Jurkat, Clone E6-1 (cell line): ENCODE measurements around the gene DNAJA3.
A peak's percentile ranks its signal among the peaks of the same experiment; 100 is the strongest.

ENCODE experiments used
- DNase-seq: peaks from one replicate; pipeline ENCODE4 v3.0.0-alpha.2; 2011; ENCODE audit warnings: low read depth, low spot score
- H3K4me3 ChIP-seq: 2 replicates; pipeline ENCODE4 v1.5.1; 2011; ENCODE audit warnings: mild to moderate bottlenecking, low read length, control low read depth, moderate library complexity

The DNAJA3 gene

DNA sequence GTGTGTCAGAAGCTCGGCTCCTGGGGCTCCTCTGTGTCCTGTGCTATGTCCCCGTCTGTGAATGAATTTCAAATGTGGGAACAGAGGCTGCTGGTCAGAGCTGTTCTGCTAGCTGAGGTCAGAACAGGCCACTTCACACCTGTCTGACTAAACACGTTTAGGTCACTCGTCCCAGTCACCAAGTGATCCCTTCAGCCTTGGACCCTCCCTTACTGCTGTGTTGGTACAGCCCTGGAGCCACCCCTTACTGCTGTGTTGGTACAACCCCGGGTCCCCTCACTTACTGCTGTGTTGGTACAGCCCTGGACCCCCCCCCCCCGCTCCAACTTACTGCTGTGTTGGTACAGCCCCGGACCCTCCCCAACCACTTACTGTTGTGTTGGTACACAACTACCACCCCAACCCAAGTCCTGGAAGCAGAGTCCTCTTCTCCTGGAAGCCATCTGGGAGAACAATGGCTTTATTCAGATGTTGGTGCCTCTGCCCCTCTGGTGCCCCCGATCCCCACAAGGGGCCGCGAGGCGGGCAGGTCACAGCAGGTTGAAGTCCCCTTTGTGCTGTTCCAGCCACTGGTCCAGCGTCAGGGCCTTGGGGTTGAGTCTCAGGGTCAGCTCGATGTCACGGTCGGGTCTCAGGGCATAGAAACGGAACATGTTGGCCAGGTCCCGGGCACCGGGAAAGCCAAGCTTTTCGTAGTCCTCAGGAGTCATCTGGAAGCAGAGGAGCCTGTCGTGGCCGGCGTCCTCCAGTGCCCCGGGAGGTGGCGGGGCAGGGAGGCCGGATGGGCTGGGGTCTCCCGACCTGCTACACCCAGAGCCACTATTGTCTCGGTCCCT is 35.8 kb downstream of the DNAJA3 start:
- H3K4me3 ChIP-seq, result no peak overlapping the region
- no peak for DNase-seq

DNA sequence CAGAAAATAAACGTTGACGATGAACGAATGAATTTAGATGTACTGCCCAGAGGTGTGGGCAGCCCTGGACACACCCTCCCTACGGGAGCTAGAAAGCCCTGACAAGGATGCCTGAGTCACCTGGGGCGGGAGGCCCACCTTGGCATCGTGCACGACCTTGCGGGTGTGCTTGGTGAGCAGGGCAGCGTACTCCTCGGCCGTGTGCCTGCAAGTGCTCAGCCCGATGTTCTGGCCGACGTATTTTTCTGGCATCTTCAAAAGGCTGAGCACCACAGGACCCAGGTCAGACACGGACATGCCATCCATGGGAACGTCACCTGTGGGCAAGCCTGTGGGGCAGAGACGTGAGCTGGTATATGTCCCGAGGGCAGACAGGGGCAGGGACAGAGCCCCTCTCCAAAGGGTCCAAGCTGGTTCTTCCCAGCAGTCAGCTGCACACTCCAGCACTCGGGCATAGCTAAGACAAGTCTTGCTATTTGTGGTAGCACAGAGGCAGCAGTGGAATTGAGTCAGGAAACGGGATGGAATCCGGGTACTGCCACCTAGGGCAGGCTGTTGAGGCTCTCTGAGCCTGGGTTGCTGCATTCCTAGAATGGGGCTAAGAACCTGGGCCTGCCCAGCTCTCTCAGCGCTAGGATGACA is 38.0 kb downstream of the DNAJA3 start:
- no peak for DNase-seq
- H3K4me3 ChIP-seq, result no peak overlapping the region

DNA sequence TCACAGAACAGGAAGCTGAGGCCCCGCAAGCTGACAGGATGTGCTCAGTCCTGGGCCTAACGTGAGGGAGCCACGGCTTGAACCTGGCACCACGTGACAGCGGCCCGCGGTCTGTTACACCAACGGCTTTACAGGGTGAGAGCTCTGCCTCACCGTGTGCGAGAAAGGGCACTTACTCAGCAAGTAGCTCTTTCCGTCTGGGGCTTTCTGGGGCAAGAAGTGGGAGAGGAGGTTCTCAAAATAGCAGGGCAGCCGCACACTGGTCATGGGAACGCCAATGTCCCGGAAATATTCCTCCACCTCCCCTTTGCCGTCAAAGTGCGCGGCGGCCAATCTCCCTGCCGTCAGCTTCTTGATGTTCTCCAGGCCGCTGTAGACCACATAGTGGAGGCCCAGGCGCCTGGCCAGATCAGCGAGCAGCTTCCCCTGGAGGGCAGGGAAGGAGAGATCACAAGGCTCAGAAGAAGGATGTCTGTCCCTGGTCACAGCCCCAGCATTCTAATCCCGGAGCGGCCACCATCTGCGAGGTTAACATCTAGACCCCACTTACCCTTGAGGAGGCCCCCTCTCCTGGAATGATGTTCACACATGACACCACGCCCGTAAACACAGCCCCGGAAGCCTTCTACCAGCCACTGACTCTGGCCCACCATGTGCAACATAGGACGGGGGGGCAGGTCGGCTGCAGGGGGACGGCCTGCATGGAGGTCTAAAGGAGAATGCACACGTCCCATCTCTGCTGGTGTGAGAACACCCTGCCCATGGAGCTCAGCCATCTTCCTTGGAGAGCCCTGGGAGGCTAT is 40.5 kb downstream of the DNAJA3 start:
- DNase-seq, result peak; percentile 95
- peak overlapping the region; percentile 41 for H3K4me3 ChIP-seq

DNA sequence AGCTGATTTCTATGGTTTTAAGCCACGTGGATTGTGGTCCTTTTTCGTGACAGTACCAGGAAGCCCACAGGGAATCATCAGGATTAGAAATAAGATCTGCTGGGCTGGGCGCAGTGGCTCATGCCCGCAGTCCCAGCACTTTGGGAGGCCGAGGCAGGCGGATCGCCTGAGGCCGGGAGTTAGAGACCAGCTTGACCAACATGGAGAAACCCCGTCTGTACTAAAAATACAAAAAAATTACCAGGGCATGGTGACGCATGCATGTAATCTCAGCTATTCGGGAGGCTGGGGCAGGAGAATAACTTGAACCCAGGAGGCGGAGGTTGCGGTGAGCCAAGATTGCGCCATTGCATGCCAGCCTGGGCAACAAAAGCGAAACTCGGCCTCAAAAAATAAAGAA is 42.2 kb downstream of the DNAJA3 start:
- H3K4me3 ChIP-seq, result no peak overlapping the region
- DNase-seq, result no peak

DNA sequence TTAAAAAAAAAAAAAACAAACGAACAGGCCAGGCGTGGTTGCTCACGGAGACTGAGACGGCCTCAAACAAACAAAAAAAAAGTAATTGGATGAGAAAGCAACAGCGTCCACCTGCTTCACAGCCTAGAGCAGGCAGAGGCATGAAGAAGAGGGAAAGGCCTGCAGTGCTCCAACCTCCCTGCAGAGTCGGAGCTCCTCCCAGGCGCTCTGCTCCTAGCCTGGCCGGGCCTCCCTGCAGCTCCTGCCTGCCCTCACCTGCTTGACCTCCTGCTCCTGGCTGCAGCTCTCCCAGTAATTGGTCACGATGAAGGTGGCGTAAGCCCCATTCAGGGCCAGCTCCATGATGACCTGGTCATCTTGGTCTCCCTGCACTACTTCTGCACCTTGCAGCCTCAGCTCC is 43.3 kb downstream of the DNAJA3 start:
- DNase-seq, result no peak
- H3K4me3 ChIP-seq, result no peak overlapping the region

DNA sequence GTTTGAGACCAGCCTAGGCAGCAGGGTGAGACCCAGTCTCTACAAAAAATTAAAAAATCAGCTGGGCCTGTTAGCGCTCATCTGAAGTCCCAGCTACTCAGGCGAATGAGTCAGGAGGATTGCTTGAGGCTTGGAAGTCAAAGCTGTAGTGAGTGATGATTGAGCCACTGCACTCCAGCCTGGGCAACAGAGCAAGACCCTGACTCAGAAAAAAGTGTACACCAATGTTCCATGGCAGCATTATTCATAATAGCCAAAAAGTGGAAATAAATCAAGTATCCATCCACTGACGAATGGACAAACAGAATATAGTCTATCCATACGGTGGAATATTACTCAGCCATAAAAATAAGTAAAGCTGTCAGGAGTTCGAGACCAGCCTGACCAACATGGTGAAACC is 46.2 kb downstream of the DNAJA3 start:
- no peak overlapping the region for H3K4me3 ChIP-seq
- DNase-seq, result no peak

DNA sequence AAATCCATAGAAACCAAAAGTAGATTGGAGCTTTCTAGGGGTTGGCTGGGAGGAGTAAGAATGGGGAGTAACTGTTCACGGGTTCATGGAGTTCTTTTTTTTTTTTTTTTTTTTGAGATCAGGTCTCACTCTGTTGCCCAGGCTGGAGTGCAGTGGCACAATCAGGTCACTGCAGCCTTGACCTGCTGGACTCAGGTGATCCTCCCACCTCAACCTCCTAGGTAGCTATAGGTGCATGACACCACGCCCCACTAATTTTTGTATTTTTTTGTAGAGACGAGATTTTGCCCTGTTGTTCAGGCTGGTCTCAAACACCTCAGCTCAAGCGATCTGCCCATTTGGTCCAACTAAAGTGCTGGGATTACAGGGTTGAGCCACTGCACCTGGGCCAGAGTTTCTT is 47.2 kb downstream of the DNAJA3 start:
- DNase-seq, result no peak
- peak overlapping the region; percentile 89 for H3K4me3 ChIP-seq

DNA sequence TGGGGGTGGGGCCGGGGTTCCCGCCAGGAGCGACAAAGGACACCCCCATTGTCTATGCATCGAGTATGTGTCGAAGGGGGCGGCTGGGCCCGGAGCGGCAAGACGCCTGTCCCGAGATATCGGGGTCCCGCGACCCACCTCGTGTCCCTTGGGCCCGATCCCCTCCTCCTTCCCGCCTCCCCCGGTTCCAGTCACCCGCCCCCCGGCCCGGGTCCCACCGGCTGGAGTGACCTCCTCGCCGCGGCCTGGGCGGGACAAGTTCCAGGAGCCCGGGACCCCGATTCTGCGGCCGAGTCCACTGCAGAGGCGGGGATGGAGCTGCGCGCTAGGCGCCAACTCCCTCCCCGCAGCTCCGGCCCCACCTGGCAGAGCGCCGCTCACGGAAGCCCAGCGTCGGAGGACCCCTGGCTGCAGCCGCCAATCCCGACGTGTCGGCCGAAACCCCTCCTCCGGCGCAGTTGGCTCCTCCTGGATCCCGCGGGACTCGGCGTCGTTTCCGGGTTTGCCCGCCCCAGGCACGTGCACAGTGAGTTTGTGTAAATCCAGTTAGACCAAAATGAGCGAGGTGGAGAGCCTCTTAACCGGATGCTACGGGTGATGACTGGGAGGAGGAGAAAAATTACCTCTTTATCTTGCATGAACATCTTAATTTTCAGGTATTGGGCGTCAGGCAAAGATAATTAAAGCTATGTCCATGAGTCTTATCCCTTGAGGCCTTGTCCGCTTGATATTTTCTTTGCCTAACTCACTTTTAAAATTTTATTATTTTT is 48.7 kb downstream of the DNAJA3 start, which contains the start of gene NMRAL1:
NMRAL1 (minus strand) TSS at position 434 of the 770 bp plus-strand sequence. CDS start 493 bp downstream, outside the sequence.
- peak within 1 kb of the TSS; percentile 89 for H3K4me3 ChIP-seq
- peak; percentile 96 for DNase-seq

DNA sequence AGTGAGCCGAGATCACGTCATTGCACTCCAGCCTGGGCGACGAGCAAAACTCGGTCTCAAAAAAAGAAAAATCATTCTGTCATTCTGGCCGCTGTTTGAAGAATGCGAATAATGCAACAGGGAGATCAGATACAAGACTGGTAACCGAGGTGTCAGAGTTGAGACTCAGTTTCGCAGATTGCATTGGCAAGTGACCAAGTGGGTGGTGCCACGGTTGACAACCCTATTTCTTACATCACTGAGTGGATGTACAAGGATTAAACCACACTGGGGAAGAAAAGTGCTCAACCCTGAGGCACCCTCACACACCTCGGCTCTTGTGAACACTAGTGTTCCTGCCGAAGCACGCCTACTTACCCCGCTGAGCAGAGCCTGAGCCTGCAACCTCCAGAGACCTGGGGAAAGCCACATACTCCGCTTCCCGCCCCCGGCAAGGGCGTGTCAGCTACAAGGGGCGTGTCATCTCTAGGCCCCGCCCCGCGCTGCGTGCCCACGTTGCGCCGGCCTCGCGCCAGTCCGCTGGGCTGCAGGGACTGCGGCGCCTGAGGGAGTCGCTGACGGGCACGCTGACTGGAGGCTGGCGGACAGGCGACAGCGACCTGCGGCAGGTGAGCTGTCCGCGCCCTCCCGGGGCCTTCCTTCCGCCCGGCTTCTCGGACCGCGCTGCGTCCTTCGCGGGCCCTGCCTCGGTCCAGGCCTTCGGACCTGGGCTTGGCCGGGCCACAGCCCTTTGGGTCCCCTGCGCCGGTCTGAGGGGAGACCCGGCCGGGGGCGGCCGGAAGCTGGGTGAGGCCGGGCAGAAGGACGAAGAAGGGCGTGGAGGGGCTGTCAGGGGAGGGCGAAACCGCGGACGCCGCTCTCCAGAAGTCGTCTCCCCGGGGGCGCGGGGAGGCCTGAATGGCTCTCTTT is 50.5 kb downstream of the DNAJA3 start, which contains the start of gene HMOX2:
HMOX2 (plus strand) TSS at position 519 of the 909 bp plus-strand sequence. CDS start 29,127 bp downstream, outside the sequence.
- peak; percentile 91 for DNase-seq
- H3K4me3 ChIP-seq, result peak within 1 kb of the TSS; percentile 89

DNA sequence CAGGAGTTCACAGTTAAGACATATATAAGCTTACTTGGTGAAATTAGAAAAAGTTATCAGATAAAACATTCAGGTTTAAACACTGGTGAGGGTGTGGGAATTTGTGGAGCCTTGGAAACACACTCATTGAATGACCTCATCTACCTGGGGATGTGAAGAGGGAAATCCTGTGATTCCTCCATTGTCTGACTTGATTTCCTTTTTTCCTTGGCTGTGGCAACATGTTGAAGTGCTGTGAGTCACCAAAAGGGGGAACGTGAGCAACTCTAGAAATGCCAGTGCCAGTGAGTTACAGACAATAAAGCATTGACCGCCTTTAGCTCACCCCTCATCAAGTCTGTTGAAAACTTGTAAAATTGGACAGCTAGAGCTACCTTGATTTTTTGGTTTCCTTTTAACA is 52.3 kb downstream of the DNAJA3 start:
- no peak for DNase-seq

DNA sequence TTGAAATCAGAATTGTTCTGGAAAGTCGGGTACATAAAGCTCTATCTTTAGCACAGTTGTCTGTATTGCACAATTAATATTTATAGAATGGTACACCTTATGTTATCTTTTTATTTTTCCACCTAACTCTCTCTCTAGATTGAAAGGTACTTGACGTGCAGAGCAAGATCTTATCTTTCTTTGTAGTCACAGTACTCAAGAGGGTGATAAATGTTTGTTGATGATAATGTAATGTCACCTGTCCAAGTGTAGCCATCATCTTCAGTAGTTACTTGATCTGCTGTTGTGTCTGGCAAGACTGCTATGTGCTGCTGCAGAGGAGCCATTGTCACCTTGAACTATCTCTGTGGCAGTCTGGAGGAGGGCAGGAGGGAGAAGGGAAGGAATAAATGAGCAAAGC is 55.9 kb downstream of the DNAJA3 start:
- no peak overlapping the region for H3K4me3 ChIP-seq
- DNase-seq, result no peak

More for the DNA sequence above, 52.3 kb downstream of the DNAJA3 start:
- H3K4me3 ChIP-seq, result peak overlapping the region; percentile 82; the same call in 1 of the 2 replicates

DNA sequence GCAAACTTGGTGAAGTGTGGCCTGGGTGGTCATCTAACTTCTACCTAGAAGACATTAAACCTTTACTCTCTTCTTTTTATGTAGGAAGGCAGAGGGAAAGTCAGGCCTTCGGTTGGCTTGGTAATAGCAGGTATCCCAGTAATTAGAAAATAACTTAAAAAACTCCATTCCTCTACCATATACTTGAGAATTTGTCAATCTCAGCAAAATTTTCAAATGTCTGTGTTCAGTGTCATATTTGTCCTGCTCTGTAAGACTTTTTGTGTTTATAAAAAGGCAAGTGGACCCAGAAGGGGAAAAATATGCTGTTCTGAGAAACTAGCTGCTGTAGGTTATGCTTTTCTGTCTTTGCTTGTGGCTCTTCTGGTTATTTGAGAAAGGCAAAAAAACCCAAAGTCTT is 56.3 kb downstream of the DNAJA3 start:
- no peak for DNase-seq
- no peak overlapping the region for H3K4me3 ChIP-seq

DNA sequence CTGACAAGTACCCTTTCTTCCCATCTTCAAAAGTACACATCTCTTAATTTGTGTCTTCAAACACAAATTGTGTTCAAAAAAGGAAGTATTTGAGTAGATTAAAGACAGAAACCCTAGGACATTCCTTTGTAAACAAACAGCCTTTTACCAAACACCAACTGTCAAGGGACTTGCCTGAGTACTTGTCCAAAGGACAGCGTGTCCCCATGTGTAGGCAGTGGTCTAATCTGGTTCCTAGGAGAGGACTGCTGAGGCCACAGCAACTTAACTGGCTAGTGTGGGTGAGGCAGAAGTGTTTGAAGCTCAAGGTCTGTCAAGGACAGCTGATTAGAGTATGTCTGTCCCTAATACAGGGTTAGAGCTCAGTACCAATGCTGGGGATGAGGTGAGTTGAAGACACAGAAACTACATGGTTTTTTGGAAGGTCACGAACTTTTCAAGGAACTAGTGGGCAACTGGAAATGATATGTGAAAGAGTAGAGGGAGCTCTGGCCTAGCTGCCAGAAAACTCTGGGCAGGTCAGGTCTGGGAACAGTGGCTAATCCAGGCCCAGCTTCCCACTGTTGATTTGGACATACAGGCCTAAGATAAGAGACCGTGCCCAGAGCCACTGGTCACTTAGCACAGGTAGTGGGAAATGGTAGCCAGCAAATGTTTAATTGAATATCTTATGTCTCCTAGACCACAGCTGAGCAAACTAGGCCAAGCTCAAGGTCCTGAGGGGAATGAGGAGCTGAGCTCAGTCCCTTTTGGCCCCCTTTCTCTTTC is 60.6 kb downstream of the DNAJA3 start:
- H3K4me3 ChIP-seq, result no peak overlapping the region
- no peak for DNase-seq

DNA sequence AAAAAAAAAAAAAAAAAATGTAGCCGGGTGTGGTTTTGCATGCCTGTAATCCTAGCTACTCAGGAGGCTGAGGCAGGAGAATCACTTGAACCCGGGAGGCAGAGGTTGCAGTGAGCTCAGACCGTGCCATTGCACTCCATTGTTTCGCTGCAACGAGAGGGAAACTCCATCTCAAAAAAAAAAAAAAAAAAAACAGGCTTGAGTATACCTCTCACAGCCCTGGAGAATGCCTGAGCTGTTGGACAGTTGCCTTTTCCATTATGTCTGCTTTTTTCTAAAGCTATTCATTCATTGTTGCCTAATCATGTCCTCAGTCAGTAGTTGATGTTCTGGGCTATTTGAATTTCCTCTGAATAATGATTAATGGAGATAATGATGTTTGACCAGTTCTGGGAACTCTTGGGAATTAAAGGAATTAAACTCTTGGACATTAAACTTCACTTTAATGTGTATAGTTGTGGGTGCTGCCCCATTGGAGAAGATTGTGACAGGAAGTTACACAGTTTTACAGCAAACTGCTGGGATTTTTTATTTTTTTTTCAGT is 62.4 kb downstream of the DNAJA3 start:
- DNase-seq, result no peak
- no peak overlapping the region for H3K4me3 ChIP-seq

DNA sequence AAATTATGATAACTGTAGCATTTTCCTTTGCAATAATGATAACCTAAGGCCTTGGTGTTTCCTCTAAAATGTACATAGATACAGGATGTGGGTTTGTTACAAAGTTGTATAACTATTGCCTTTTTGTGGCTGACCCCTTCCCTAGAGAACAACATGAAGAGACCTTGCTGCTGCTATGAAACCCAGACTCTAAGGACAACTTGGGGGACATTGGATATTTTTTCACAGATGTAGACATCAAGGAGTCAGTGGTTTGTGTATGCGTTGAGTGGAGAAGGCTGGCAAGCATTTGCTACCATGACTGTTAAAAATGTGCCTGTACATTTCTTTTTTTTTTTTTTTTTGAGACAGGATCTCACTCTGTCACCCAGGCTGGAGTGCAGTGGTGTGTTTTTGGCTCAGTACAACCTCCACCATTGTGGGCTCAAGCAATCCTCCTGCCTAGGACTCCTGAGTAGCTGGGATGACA is 62.9 kb downstream of the DNAJA3 start:
- DNase-seq, result peak; percentile 77
- H3K4me3 ChIP-seq, result no peak overlapping the region

DNA sequence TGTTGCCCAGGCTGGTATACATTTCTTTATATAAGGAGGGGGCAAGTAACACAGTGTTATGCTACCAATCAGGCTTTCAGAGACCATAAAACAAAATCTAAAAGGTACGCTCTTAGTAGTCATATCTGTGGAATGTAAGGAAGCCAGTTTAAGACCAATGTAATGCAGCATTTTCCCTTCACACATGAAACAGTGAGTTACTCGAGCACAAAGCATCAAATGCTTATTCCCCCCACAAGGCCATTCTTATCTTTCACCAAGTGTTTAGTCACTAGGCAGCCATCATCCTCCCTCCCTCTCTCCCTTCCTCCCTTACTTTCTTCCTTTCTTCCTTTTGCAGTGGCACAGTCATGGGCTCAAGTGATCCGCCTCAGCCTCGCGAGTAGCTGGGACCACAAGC is 63.4 kb downstream of the DNAJA3 start:
- no peak for DNase-seq
- H3K4me3 ChIP-seq, result no peak overlapping the region

DNA sequence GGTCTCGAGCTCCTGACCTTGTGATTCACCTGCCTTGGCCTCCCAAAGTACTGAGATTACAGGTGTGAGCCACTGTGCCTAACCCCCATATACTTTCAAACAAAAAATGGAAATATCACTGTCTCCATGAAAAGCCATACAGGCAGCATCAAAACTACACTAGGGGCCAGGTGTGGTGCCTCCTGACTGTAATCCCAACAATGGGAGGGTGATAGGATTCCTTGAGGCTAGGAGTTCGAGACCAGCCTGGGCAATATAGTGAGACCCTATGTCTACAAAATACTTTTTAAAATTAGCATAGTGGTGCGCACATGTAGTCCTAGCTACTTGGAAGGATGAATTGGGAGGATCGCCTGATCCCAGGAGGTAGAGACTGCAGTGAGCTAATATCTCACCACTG is 66.2 kb downstream of the DNAJA3 start:
- no peak overlapping the region for H3K4me3 ChIP-seq
- DNase-seq, result no peak
